Astrocyte of the cerebellum (primary cell): ENCODE measurements around the gene FOXN4.

ENCODE experiments used
- DNase-seq: peaks from one replicate; pipeline ENCODE4 v3.0.0-alpha.2; 2011; ENCODE audit warnings: low read depth
- H3K4me3 ChIP-seq: 2 replicates; pipeline ENCODE4 v1.5.1; 2011; ENCODE audit warnings: mild to moderate bottlenecking, low read depth, low read length, moderate library complexity
- in situ Hi-C: cut with HindIII; loops from 2 replicates; pipeline ENCODE4 v1.10.0; 2017; ENCODE audit warnings: low sequenced_read_pairs
- TF ChIP-seq, protein P1 (sequence below): IDR thresholded peaks from 2 replicates; pipeline ENCODE4 v1.5.1; 2012; ENCODE audit warnings: low read length, low read depth, moderate library complexity, mild to moderate bottlenecking; ENCODE audit errors: missing control alignments

The FOXN4 gene

DNA sequence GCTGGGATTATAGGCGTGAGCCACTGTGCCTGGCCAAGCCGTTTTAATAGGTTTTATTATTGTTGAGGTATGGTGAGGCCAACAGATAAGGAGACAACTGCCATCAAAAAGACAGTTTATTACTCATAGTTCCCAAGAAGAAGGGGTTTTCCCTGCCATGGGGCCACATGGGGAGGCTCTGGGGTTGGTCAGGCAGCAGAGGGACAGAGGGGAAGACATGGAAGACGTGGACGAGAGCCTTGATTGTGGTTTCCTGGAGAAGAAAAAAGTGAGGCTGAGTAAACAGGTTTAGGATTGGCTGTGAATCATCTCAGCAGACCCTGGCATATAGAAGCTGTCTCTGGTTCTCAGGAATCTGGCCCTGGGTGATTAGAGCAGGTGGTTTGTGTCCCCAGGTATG lies 69.9 kb downstream of the FOXN4 start:
- TF ChIP-seq, protein P1, sequence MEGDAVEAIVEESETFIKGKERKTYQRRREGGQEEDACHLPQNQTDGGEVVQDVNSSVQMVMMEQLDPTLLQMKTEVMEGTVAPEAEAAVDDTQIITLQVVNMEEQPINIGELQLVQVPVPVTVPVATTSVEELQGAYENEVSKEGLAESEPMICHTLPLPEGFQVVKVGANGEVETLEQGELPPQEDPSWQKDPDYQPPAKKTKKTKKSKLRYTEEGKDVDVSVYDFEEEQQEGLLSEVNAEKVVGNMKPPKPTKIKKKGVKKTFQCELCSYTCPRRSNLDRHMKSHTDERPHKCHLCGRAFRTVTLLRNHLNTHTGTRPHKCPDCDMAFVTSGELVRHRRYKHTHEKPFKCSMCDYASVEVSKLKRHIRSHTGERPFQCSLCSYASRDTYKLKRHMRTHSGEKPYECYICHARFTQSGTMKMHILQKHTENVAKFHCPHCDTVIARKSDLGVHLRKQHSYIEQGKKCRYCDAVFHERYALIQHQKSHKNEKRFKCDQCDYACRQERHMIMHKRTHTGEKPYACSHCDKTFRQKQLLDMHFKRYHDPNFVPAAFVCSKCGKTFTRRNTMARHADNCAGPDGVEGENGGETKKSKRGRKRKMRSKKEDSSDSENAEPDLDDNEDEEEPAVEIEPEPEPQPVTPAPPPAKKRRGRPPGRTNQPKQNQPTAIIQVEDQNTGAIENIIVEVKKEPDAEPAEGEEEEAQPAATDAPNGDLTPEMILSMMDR, result no peak
- no peak overlapping the region for H3K4me3 ChIP-seq
- DNase-seq, result no peak
- in situ Hi-C loops, result no loop called here

DNA sequence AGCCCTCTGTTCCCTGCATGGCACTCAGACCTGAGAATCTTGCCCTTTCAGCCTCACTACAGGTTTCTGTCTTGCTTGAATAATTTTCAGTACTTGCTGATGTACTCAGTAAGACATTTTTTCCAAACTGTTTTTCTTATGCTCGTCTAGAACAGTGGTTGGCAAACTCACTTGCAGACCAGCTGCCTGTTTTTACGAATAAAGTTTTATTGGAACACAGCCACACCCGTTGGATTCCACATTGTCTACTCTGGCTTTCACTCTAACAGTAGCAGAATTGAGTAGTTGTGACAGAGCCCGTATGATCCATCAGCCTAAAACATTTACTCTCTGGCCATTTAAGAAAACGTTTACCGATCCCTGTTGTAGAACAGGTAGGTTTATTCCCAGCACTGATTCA lies 72.8 kb downstream of the FOXN4 start:
- in situ Hi-C loops, result no loop called here
- H3K4me3 ChIP-seq, result no peak overlapping the region
- DNase-seq, result no peak
- TF ChIP-seq, protein P1, result no peak

DNA sequence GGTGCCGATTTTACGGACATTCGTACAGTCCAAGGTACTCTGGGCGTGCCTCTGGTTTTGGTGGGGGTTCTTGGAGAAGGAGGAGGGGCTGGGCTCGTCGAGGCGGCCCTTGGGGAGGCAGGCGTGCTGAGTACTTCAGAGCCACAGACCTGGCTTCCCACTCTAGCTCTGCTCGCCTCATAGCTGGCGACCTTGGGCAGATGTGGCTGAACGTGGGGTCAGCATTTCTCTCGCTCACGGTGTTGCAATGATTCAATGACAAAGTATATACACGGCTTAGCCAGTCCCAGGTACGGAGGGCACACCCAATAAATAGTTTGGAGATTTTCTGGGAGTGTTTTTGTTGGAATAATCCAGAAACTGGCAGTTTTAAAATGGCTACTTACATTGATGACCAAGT lies 75.1 kb downstream of the FOXN4 start:
- in situ Hi-C loops, result loop anchor here (5.0 kb wide), 1 partner anchor 43 kb away; no protein-coding TSS in a partner anchor
- TF ChIP-seq, protein P1, result no peak
- DNase-seq, result no peak
- H3K4me3 ChIP-seq, result no peak overlapping the region

DNA sequence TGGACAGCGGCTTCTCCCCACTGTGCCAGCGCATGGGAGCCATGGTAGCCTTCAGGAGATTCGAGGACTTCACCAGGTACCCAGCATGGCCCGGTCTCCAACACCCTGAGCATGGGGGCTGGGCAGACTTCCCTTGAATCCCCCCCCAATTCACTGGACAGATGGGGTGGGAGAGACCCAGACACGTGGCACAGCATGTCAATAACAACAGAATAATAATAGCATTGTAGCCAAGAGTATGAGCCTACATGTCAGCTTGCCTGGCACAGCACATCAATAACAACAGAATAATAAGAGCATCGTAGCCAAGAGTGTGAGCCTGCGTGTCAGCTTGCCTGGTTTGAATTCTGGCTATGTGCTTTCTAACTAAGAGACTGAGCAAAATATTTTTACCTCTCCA lies 76.4 kb downstream of the FOXN4 start:
- no peak for DNase-seq
- H3K4me3 ChIP-seq, result no peak overlapping the region
- TF ChIP-seq, protein P1, result no peak
- in situ Hi-C loops, result loop anchor here (5.0 kb wide), 1 partner anchor 45 kb away; no protein-coding TSS in a partner anchor

DNA sequence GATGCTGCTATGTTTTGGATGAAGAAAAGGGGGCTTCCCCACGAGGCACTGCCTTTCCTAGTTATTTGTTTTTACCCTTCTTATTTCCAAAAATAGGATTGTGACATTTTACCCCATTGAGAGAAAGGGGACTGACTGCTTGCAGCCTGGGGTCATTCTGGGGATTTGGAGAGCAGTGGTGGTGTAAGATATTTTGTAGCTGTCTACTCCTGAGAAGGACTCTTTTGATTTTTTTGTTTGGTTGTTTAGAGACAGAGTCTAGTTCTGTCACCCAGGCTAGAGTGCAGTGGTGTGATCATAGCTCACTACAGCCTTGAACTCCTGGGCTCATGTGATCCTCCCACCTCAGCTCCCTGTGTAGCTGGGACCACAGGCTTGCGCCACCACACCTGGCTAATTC lies 78.9 kb downstream of the FOXN4 start:
- in situ Hi-C loops, result loop anchor here (5.0 kb wide), 1 partner anchor 47 kb away; no protein-coding TSS in a partner anchor
- DNase-seq, result no peak
- H3K4me3 ChIP-seq, result no peak overlapping the region
- TF ChIP-seq, protein P1, result no peak

DNA sequence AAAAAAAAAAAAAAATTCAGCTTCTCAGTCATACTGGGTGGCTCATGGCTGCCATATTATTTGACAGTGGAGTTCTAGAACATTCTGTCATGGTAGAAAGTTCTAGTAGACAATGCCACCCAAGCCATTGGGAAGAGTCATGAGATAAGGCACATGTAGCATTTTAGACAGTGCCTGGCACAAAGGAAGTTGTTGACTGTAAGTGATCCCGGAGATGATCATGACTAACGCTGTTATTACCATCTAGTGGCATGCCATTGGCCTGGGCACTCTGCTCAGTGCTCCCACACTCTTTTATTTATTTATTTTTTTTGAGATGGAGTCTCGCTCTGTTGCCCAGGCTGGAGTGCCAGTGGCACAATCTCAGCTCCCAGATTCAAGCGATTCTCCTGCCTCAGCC lies 80.4 kb downstream of the FOXN4 start:
- no peak for DNase-seq

More for the DNA sequence above, 80.4 kb downstream of the FOXN4 start:
- H3K4me3 ChIP-seq, result no peak overlapping the region
- in situ Hi-C loops, result no loop called here
- TF ChIP-seq, protein P1, result no peak
